HG03066 (cell line): Measurements from ENCODE around the gene PLA2G4F.

Experiments
- ATAC-seq: cut with Tn5 transposase; IDR thresholded peaks from one replicate; pipeline ENCODE4 v1.9.1; 2021; ENCODE audit warnings: low read depth; ENCODE audit not compliant: unreplicated experiment

The PLA2G4F gene

GRCh38 chr15:42166225-42166940, 9.9 kb upstream of the PLA2G4F start:
- no peak for ATAC-seq

- no peak for ATAC-seq
Measured at GRCh38 chr15:42165106-42165505, 8.7 kb upstream of the PLA2G4F start.

- no peak for ATAC-seq
Measured at GRCh38 chr15:42163947-42164550, 7.6 kb upstream of the PLA2G4F start.

GRCh38 chr15:42163291-42163690, 6.9 kb upstream of the PLA2G4F start:
- ATAC-seq: no peak

- no peak for ATAC-seq
Measured at GRCh38 chr15:42160136-42160535, 3.7 kb upstream of the PLA2G4F start.

- no peak for ATAC-seq
Measured at GRCh38 chr15:42159381-42160015, 3.1 kb upstream of the PLA2G4F start.

GRCh38 chr15:42158941-42159340, 2.5 kb upstream of the PLA2G4F start:
- no peak for ATAC-seq

GRCh38 chr15:42157981-42158765, 1.7 kb upstream of the PLA2G4F start:
- ATAC-seq: no peak

GRCh38 chr15:42157381-42157780, 945 bp upstream of the PLA2G4F start:
- no peak for ATAC-seq

- no peak for ATAC-seq
Measured at GRCh38 chr15:42155546-42156242, 742 bp downstream of the PLA2G4F start.

GRCh38 chr15:42154956-42155355, 1.5 kb downstream of the PLA2G4F start:
- ATAC-seq: no peak

GRCh38 chr15:42154212-42154941, 2.1 kb downstream of the PLA2G4F start:
- no peak for ATAC-seq

GRCh38 chr15:42153874-42154211, 2.6 kb downstream of the PLA2G4F start:
- no peak for ATAC-seq

GRCh38 chr15:42152921-42153698, 3.3 kb downstream of the PLA2G4F start:
- ATAC-seq: no peak

GRCh38 chr15:42152196-42152920, 4.1 kb downstream of the PLA2G4F start:
- no peak for ATAC-seq

- no peak for ATAC-seq
Measured at GRCh38 chr15:42151736-42152135, 4.7 kb downstream of the PLA2G4F start.

- no peak for ATAC-seq
Measured at GRCh38 chr15:42151141-42151561, 5.3 kb downstream of the PLA2G4F start.

GRCh38 chr15:42150219-42150970, 6.0 kb downstream of the PLA2G4F start:
- ATAC-seq: no peak
